HepG2 (cell line): ENCODE results near the gene PPP1R12B. TPM values are rescaled to one million over a fixed set of nuclear protein-coding genes. Genes with fewer than 3 reads are reported as not detected.

ENCODE experiments used
- ATAC-seq: fragments of 200-7000 bp; cut with Tn5 transposase; 3 replicates; pipeline ENCODE4 v1.9.1; 2020; ENCODE audit warnings: mild to moderate bottlenecking, moderate library complexity
- BruUV-seq: library from RNA; stranded (reverse); fragments of 400-500 nt; replicated peaks from 2 replicates; lab custom pipeline; 2021; lab: Mats Ljungman, UMichigan
- CTCF ChIA-PET: fragments of 300-600 bp; formaldehyde crosslinking; extraction: SDS; loops from one replicate; lab custom pipeline; 2021; ENCODE audit warnings: low total read pairs, inconsistent platforms, low intra/inter-chr PET ratio; lab: Yijun Ruan, JAX
- POLR2A ChIA-PET: fragments of 350-600 bp; sonication (Branson Sonifier 250); formaldehyde crosslinking; loops from one replicate; lab custom pipeline; 2020; ENCODE audit warnings: antibody characterized with exemption, inconsistent platforms; lab: Yijun Ruan, JAX
- DNase-seq: peaks from one replicate; pipeline ENCODE4 v3.0.0-alpha.2; 2015; ENCODE audit warnings: low spot score
- FAIRE-seq: peaks from 3 replicates; lab custom pipeline; 2011; peaks lifted over from hg19 to GRCh38; lab: Jason Lieb, UNC
- H2AFZ ChIP-seq: one replicate; pipeline ENCODE4 v1.6.1; 2011; ENCODE audit warnings: low read length, inconsistent platforms
- H3K27ac ChIP-seq: fragments of 300-600 bp; 3 replicates; pipeline ENCODE4 v1.8.0; 2011; ENCODE audit warnings: mixed run types, mild to moderate bottlenecking, mixed read lengths, low read length, inconsistent platforms; ENCODE audit not compliant: insufficient read depth; ENCODE audit errors: extremely low read length
- H3K27me3 ChIP-seq, 2 experiments: fragments of 200-600 bp in 1 of 2; 2 replicates in 1 of 2; 3 replicates in 1 of 2; pipeline versions ENCODE4 v1.6.0 to v1.8.0; 2011; ENCODE audit warnings: low read length in 2 of 2, mild to moderate bottlenecking in 2 of 2, moderate library complexity in 2 of 2, inconsistent platforms in 1 of 2; ENCODE audit not compliant: insufficient read depth in 2 of 2, control insufficient read depth in 1 of 2
- H3K36me3 ChIP-seq, 2 experiments: fragments of 200-600 bp in 1 of 2; replicated peaks in 1 of 2; 2 replicates in 1 of 2; 3 replicates in 1 of 2; pipeline versions ENCODE4 v1.5.1 to v1.8.0; 2011; ENCODE audit warnings: low read length in 2 of 2, inconsistent platforms in 1 of 2; ENCODE audit not compliant: insufficient read depth in 2 of 2, control insufficient read depth in 1 of 2
- H3K4me1 ChIP-seq: 2 replicates; pipeline ENCODE4 v1.5.1; 2012; ENCODE audit warnings: low read length, inconsistent platforms; ENCODE audit not compliant: insufficient read depth
- H3K4me2 ChIP-seq: 2 replicates; pipeline ENCODE4 v1.6.0; 2011; ENCODE audit warnings: low read depth, low read length, inconsistent platforms
- H3K4me3 ChIP-seq, 3 experiments: fragments of 200-600 bp in 1 of 3; sonication (generic), shearing (Covaris generic) in 1 of 3; replicated peaks in 1 of 3; 2 replicates each; pipeline ENCODE4 v1.5.1; 2011 to 2016; ENCODE audit warnings: low read length in 3 of 3, inconsistent platforms in 2 of 3, low read depth in 2 of 3, mild to moderate bottlenecking in 2 of 3, control low read depth in 1 of 3, mixed read lengths in 1 of 3; ENCODE audit not compliant: insufficient read depth in 1 of 3
- H3K79me2 ChIP-seq: one replicate; pipeline ENCODE4 v1.6.1; 2011; ENCODE audit warnings: low read length, inconsistent platforms; ENCODE audit not compliant: insufficient read depth
- H3K9ac ChIP-seq: 2 replicates; pipeline ENCODE4 v1.6.0; 2011; ENCODE audit warnings: mild to moderate bottlenecking, low read depth, low read length, inconsistent platforms; ENCODE audit not compliant: insufficient read depth
- H3K9me3 ChIP-seq: 2 replicates; pipeline ENCODE4 v1.5.1; 2012; ENCODE audit warnings: mild to moderate bottlenecking, low read length
- H4K20me1 ChIP-seq: 2 replicates; pipeline ENCODE4 v1.6.0; 2011; ENCODE audit warnings: inconsistent platforms, mild to moderate bottlenecking, low read length, moderate library complexity; ENCODE audit not compliant: insufficient read depth
- DPF2 ChIP-seq: sonication (generic); formaldehyde crosslinking; IDR thresholded peaks from 2 replicates; pipeline ENCODE4 v1.4.0; 2020; ENCODE audit warnings: mild to moderate bottlenecking, low read depth, missing genetic modification reagents, borderline replicate concordance
- GTF2F1 ChIP-seq: fragments of 150-350 bp; IDR thresholded peaks from 2 replicates; pipeline ENCODE4 v1.6.1; 2014; ENCODE audit warnings: low read length
- HHEX ChIP-seq: IDR thresholded peaks from 2 replicates; pipeline ENCODE4 v1.6.1; 2016; ENCODE audit warnings: control low read depth
- HMGXB3 ChIP-seq: sonication (generic); formaldehyde crosslinking; IDR thresholded peaks from 2 replicates; pipeline ENCODE4 v1.4.0; 2020; ENCODE audit warnings: missing genetic modification reagents, borderline replicate concordance
- MAF1 ChIP-seq: sonication (generic); formaldehyde crosslinking; IDR thresholded peaks from 2 replicates; pipeline ENCODE4 v1.5.0; 2020; ENCODE audit warnings: missing genetic modification reagents, borderline replicate concordance
- SMARCE1 ChIP-seq: fragments of 450-650 bp; IDR thresholded peaks from 2 replicates; pipeline ENCODE4 v1.6.1; 2017; ENCODE audit warnings: borderline replicate concordance
- SNAPC4 ChIP-seq: sonication (generic); formaldehyde crosslinking; IDR thresholded peaks from 2 replicates; pipeline ENCODE4 v1.4.0; 2020; ENCODE audit warnings: mild to moderate bottlenecking, missing genetic modification reagents
- SP2 ChIP-seq: sonication (generic); formaldehyde crosslinking; IDR thresholded peaks from 2 replicates; pipeline ENCODE4 v1.5.1; 2020; ENCODE audit warnings: mild to moderate bottlenecking, missing genetic modification reagents
- ZNF18 ChIP-seq: sonication (generic); formaldehyde crosslinking; IDR thresholded peaks from 2 replicates; pipeline ENCODE4 v1.8.0; 2022; ENCODE audit warnings: mild to moderate bottlenecking, missing genetic modification reagents; ENCODE audit not compliant: insufficient replicate concordance
- ZNF256 ChIP-seq: sonication (generic); formaldehyde crosslinking; conservative IDR thresholded peaks from 2 replicates; pipeline ENCODE4 v1.4.0; 2020; ENCODE audit warnings: missing genetic modification reagents
- ZNF44 ChIP-seq: sonication (generic); formaldehyde crosslinking; IDR thresholded peaks from 2 replicates; pipeline ENCODE4 v1.5.1; 2020; ENCODE audit warnings: mild to moderate bottlenecking, missing genetic modification reagents
- ZNF770 ChIP-seq: sonication (generic); formaldehyde crosslinking; IDR thresholded peaks from 2 replicates; pipeline ENCODE4 v1.5.0; 2020; ENCODE audit warnings: mild to moderate bottlenecking, missing genetic modification reagents
- WGBS: methylation state at CpG from one replicate; pipeline ENCODE4 v1.1.6; 2017; ENCODE audit warnings: low lambda C conversion rate; 5-methylcytosine and 5-hydroxymethylcytosine counted together
- in situ Hi-C: cut with HindIII; loops from 2 replicates; pipeline ENCODE4 v1.10.0; 2017; ENCODE audit warnings: low pct_unique_long_range_greater_than_20kb; ENCODE audit not compliant: extremely low pct_ligation_motif_present
- intact Hi-C: fragments of 100-400 bp; cut with micrococcal nuclease; formaldehyde crosslinking; loops from one replicate; pipeline ENCODE4 v1.10.0; 2022; ENCODE audit not compliant: unreplicated experiment
- polyA plus RNA-seq, 8 experiments: library from polyadenylated mRNA; depleted of rRNA in 3 of 8; stranded (reverse) in 7 of 8; unstranded in 1 of 8; fragments of >200 nt; fragmentation: Illumina TruSeq in 4 of 8; extraction: Trizol in 4 of 8; gene quantifications; 2 replicates each; pipeline versions ENCODE4 v1.2.1 to v1.2.3, GENCODE V29; 2011 to 2016; ENCODE audit warnings: low read depth in 4 of 8, missing spikeins in 1 of 8, mixed read lengths in 1 of 8; ENCODE audit not compliant: insufficient read depth in 1 of 8
- total RNA-seq, 5 experiments: library from RNA; depleted of rRNA; stranded (reverse); fragments of >200 nt; fragmentation: Illumina TruSeq; extraction: Trizol; gene quantifications; 2 replicates each; pipeline ENCODE4 v1.2.3, GENCODE V29; 2016; ENCODE audit warnings: low read depth in 1 of 5

The PPP1R12B gene
- total and polyA plus RNA-seq, 2 of the 13 experiments (the other 11 are each of a cell fraction or from before 2014, with no cell fraction given) = 12.0 to 13.6 TPM

- no peak overlapping the region for H3K4me3 ChIP-seq
- H4K20me1 ChIP-seq = no peaks in the 10 kb centered on the region
- H3K4me1 ChIP-seq = peaks cover under 1% of the 10 kb centered on the region; the same call in 1 of the 2 replicates
- BruUV-seq = no TSS peak
- no peaks in the 10 kb centered on the region for H3K27me3 ChIP-seq
- WGBS = 95% methylated on average over 3 of the region's 3 CpGs
- H3K4me2 ChIP-seq = no peak overlapping the region
- ChIA-PET POLR2A (no interaction called here), CTCF (no interaction called here)
- intact Hi-C loops (no loop called here), in situ Hi-C loops (no loop called here)
- H2AFZ ChIP-seq = no peak overlapping the region
- ATAC-seq (no peak), FAIRE-seq (no peak), DNase-seq (no peak)
- H3K9me3 ChIP-seq = no peaks in the 10 kb centered on the region
- no peak overlapping the region for H3K9ac ChIP-seq
- peaks cover 39% of the 10 kb centered on the region for H3K79me2 ChIP-seq
- no peaks in the 10 kb centered on the region for H3K36me3 ChIP-seq
- H3K27ac ChIP-seq = no peak overlapping the region
- no peak for TF ChIP-seq HHEX (CRISPR knock-in tag)
- TF ChIP-seq ZNF256 (CRISPR knock-in tag) = no peak
- TF ChIP-seq MAF1 (CRISPR knock-in tag) = no peak
- no peak for TF ChIP-seq ZNF44
- no peak for TF ChIP-seq HMGXB3 (CRISPR knock-in tag)
- TF ChIP-seq GTF2F1 = no peak
- TF ChIP-seq SMARCE1 = no peak
- TF ChIP-seq DPF2 = no peak
- TF ChIP-seq SNAPC4 (CRISPR knock-in tag) = no peak
- TF ChIP-seq ZNF770 = no peak
- no peak for TF ChIP-seq ZNF18
- no peak for TF ChIP-seq SP2 (CRISPR knock-in tag)
Measured at GRCh38 chr1:202361701-202362100, 13.2 kb downstream of the PPP1R12B start.
